Glomerular visceral epithelial cell (primary cell): Measurements from ENCODE around the gene EMP3.
"Not testable (repeated sequence)": the region's sequence is repeated elsewhere in the genome, so short reads cannot be mapped to it uniquely, and the experiment has no call there.

ENCODE experiments used
- DNase-seq: peaks from one replicate; pipeline ENCODE4 v3.0.0-alpha.2; 2016; ENCODE audit errors: extremely low spot score

EMP3 gene

DNA sequence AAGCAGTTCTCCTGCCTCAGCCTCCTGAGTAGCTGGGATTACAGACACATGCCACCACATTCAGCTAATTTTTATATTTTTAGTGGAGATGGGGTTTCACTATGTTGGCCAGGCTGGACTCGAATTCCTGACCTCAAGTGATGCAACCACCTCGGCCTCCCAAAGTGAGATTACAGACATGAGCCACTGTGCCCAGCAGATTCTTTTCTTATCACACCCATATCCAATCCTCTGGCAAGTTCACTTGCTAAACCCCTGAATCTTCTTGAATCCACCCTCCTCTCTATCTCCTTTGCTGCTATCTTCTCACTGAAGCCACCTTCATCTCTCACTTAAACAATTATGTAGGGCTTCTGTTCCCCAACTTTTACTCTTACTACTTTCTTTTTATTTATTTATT, 20.8 kb downstream of the EMP3 start:
- no peak for DNase-seq

DNA sequence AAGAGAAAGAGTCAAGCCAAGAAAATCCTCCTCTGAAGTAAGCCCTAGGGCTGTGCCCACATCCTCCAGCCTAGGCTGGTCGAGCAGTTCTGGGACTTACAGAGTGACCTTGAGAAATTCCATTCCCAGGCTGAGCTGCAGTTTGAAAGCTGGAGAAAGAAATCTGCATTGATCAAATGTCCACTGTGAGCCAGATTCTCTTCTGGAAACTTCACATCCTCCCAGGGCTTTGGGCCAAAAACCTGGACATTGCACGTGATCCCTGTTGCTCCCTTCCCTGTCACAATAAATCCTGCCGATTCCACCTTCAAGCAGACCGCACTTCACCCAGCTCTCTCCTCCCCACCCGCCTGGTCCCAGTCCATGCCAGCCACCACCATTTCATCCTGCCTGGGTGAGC, 22.7 kb downstream of the EMP3 start:
- DNase-seq: no peak

DNA sequence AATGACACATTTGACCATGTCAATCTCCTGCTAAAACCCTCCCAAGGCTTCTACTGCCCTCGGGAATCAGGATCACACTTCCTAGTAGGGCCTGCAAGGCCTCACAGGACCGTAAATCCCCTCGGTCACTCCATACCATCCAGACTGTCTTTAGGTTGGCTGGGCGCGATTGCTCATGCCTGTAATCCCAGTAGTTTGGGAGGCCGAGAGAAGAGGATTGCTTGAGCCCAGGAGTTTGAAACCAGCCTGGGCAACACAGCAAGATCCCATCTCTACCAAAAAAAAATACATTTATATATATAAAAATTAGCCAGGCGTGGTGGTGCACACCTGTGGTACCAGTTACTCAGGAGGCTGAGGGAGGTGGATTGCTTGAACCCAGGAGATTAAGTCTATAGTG, 23.4 kb downstream of the EMP3 start:
- no peak for DNase-seq

DNA sequence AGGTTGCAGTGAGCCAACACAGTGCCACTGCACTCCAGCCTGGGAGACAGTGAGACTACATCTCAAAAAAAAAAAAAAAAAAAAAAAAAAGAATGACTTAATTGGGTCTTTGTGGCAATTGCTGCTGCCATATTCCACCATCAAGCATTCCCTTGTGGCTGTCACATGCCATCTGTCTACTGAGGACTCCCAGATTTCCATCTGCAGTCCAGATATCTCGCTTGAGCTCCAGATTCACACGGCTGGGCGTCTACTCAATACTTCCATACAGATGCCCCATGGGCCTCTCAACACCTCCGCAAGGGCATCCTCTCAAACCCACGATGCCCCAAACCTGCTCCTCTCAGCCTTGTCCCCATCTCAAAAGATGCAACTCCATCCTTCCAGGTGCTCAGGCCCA, 25.5 kb downstream of the EMP3 start:
- no peak for DNase-seq

DNA sequence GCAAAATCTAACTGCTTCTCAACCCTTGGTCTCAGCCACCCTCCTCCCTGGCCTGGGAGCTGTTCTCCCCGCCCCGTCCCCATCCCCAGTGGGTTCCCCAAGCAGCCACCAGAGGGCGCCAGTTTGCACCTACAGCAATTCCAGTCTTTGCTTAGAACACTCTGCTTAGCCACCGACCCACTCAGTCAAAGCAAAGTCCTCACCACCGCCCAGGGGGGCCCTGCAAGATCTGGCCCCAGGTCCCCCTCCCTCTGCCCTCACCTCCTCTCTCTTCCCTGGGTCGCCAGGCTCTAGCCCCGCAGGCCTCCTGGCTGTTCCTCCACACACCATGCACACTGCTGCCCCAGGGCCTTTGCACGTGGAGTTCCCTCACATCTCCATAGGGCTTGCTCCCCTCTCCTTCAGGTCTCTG, 26.0 kb downstream of the EMP3 start:
- DNase-seq: peak; percentile 61

DNA sequence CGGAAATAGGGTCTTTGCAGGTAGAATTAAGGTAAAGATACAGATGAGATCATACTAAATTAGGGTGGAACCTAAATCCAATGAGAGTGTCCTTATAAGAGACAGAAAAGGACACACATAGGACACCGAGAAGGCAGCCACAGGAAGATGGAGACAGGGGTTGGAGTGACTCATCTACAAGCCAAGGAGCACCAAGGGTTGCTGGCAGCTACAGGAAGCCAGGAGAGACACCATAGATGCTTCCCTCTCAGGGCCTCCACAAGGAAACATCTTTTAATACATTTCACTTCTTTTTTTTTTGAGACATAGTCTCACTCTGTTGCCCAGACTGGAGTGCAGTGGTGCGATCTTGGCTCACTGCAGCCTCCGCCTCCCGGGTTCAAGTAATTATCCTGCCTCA, 28.3 kb downstream of the EMP3 start:
- no peak for DNase-seq

DNA sequence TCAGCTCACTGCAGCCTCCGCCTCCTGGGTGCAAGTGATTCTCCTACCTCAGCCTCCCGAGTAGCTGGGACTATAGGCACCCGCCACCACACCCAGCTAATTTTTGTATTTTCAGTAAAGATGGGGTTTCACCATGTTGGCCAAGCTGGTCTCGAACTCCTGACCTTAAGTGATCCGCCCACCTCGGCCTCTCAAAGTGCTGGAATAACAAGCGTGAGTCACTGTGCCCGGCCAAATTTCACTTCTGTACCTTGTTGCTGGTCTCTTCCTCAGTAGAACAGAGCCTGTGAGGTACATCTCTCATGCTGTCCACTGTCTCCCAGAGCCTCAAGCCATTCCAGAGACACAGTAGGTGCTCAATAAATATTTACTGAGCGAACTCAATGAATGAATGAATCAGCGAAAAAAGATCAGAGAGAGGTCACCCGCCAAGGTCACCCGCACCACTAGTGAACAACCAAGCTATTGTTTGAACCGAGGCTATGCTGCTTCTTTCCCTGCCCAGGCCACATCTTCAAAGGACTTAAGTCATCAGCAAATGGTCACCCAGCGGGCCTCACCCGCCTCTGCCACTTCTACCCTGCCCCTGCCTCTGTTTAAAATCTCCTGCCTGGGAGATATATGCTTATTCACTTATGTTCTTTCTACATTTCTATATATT, 29.1 kb downstream of the EMP3 start:
- DNase-seq: no peak

DNA sequence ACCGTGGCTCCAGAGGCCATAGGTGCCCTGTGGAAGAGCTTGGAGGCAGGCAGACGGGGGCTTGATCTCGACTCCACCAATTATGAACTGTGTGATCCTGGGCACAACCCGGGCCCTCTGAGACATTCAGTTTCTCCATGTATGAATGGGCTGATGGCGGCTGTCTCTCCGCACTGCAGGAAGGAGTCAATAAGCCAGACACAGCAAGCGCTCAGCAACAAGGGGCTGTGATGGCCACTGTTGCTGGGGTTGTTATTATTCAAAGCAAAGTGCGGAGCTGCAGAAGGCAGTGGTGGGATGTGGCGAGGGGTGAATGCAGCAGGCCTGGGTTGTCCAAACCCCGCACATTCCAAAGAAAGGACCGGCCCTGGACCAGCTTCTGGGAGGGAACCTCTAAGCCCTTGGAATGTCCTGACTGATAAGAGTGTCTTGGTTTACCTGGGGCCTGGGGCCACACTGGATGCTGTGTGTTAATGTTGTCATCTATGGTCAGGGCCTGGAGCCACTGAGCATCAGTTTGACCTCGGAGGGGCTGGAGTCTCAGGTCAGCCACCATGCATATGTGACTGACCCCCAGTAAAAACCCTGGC, 30.1 kb downstream of the EMP3 start:
- no peak for DNase-seq

DNA sequence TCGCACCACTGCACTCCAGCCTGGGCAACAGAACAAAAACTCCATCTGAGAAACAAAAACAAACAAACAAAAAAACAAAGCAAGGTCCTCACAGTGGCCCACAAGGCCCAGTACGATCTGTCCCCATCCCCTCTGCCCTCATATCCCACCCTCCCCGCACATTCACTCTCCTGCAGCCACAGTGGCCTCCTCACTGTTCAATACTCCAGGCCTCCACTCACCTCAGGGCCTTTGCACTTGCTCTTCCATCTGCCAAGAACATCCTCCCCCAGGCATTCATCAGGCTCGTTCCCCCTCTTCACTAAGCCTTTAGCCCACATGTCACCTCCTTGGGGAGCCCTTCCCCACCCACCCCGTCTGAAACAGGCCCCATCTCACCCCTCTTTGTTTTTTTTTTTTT, 33.8 kb downstream of the EMP3 start:
- no peak for DNase-seq

DNA sequence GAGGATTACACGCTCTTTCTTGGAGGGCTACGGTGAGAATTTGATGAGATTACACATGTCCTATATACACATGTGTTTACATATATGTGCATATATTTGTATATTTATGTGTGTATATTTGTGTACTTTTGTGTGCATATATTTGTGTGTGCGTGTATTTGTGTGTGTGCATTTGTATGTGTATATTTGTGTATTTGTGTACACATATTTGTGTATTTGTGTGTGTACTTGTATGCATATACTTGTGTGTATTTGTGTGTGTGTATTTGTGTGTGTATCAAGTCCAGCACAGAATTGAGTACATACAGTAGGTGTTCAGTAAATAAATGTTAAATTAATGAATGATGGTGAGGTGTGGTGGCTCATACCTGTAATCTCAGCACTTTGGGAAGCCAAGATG, 36.6 kb downstream of the EMP3 start:
- no peak for DNase-seq

DNA sequence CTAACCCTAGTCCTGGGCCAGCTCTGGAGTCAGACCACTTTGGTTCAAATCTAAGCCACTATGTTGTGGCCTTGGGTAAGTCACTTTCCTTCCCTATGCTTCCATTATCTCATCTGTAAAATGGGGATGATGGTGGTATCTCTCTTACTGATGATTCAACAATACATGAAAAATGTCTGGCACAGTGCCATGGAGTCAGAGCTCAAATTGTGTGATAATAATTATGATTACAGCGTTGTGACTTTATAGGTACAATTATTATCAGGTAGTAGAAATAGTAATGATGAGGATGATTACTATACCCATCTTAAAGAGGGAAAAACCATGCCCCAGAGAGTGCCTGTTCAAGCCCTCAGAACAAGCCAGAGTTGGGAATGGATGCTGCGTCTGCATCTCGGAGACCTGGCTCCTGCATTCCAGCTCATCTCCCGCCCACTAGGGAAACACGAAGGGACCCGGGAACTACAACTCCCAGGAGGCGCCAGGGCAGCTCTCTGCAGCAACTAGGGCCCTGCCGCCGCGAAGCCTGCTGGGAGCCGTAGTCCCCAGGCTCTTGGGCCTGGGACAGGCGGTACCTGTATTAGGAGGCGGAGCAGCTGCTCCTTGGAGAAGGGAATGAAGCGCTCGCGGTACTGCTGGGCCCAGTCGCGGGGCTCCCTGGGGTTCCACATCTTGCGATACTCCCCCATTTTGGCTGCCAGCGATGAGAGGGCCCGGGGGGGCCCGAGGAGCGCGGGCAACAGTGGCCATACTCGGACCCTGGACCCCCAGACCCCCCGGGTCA, 37.6 kb downstream of the EMP3 start:
- peak; percentile 97 for DNase-seq

DNA sequence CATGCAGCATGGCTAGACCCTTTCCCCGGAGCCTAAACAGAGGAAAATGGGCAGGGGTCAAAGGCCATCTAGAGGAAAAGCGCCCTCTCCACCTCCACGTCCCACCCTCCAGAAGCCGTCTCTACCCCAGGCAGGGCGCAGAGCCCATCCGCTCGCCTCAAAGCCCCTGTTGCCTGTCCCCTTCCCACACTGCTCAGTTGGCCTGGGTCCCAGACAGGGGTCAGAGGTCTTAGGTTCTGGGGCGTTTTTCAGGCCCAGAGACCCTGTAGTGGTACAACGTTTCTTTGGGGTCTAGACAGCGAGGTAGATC, 38.1 kb downstream of the EMP3 start:
- DNase-seq: no peak

DNA sequence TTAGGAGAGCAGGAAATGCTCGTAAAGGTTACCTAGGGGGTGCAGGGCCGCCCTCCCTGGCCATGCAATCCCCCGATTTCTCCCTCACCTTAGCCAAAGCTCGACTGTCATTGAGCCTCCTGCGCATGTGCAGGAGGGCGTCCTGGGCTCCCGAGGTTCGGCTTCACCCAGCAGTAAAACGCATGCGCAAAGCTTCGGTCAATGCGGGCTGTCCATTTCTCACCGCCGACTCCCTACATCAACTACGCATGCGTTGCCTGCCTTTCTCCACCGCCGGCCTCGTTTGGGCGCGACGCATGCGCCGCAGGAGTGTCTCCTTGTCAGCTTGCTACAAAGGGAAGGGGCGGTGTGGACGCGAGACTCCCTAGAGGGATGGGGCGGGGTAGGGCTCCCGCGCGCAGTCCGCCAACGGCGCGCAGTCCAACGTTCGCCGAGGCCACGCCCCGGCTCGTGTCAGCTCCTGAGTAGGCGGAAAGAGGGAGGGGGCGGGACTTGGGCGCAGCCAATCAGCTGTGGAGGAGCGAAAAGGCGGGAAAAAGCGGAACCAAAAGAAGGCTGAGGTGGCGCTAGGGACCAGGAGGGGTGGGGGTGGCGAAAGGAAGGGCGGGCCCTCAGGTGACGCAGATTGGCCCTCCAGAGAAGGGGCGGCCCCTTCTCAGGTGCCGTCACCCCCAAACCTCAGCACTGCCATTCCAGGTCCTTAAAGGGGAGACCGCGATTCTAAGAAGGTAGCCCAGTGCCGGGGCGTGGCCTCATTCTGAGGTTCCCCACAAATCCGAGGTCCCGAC, 38.7 kb downstream of the EMP3 start, which contains the start of the genes SYNGR4 and TMEM143:
Gene SYNGR4 (plus strand): TSS at position 558 of the 788 bp plus-strand sequence. CDS start 1,476 bp downstream, outside the sequence.
Gene TMEM143 (minus strand): TSS at position 131 of the 788 bp plus-strand sequence. CDS start 20 bp downstream, at position 111.
- DNase-seq: peak; percentile 100

DNA sequence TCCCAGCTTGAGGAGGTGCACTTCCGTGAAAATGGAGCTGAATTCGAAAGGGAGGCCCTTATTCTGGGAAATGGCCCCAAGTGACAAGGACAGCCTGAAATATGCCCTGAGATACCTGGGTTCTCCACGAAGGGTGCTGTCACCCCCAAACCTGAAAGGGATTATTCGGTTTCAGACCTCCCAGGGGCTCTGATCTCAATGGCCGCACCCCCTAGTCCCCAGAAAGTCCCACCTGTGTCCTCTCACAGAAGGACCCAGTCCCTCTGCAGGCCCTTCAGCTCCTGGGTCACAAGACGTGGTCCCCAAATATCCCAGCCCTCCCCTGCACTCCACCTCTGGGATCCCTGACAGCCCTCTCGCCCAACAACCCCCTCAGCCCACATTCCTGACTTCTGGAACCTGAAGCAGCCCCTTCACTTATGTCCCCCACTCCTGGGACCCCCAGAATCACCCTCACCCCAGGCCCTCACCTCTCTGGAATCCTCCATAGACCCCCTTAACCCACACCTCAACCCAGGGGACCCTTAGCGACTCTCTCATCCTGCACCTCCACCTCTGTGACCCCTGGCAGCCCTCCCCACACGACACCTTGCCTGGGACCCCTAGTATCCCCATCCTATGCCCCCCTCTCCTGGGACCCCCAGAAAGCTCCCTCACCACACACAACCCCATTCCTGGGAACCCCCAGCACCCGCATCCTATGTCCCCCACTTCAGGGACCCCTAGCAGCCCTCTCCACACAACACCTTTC, 39.4 kb downstream of the EMP3 start:
- DNase-seq: no peak

DNA sequence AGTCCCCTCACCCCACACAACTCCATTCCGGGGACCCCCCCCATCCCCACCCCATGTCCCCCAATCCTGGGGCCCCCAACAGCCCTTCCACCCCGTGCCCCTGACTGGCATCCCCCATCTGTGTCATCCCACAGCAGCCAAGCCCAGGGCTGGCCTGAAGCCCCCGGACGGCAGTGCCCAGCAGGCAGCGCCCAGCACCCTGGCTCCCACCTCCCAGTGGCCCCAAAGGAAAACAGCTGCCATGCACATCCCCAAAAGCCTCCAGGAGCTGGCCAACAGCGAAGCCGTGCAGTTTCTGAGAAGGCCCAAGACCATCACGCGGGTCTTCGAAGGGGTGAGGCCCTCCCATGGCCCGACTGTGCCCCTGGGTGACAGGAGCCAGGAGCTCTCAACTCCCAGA, 40.2 kb downstream of the EMP3 start:
- DNase-seq: no peak

DNA sequence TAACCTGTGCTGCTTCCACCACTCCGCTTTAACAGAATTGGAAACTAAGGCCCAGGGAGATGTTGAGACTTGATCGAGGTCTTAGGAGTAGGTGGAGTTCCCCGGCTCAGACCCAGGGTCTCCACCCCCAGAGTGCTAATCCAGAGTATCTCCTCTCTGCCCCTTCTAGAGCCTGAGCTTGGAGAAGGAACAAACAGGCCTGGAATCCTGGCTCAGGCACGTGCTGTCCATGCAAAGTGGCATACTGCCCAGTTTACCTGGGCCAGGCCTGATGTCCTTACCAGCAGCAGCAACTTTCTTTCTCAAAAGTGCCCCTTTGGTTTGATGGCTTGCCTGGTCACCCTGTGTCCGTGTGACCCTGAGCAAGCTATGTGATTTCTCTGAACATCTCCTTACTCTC, 42.5 kb downstream of the EMP3 start:
- DNase-seq: no peak

DNA sequence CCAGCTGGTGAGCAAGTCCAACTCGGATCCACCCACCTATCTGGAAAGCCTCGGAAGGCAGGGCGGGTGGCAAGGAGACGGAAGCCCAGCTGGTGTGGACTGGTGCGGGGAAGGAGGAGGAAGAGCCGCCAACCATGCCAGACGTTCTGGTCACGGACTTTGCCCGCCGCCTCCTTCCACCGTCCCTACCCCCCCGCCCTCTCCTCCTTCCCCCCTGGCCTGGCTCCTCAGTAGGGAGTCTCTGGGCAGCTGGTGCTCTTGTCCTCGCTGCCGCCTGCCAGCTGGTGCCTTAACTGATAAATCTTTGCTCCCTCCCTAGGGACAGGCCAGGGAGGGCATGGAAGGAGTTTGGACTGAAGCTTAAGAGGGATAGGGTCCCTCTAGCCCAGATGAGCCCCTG, 43.6 kb downstream of the EMP3 start:
- DNase-seq: no peak

DNA sequence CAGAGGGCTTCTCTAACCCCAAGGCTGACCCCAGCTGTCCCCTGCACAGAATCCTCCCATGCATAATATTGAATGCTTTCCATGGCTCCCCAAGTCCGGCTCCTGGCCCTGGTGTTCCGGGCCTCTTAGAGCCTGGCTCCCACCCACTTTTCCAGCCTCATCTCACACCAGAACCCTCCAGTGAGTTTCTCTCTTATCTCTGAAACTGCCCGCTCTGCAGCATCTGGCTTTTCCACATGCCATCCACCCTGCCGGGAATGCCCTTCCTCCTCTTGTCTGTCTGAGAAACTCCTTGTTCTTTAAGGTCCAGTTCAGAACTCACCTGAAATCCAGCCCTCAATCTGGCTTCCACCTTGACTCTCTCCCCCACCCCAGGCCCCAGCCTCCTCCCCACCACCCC, 45.6 kb downstream of the EMP3 start:
- no peak for DNase-seq

DNA sequence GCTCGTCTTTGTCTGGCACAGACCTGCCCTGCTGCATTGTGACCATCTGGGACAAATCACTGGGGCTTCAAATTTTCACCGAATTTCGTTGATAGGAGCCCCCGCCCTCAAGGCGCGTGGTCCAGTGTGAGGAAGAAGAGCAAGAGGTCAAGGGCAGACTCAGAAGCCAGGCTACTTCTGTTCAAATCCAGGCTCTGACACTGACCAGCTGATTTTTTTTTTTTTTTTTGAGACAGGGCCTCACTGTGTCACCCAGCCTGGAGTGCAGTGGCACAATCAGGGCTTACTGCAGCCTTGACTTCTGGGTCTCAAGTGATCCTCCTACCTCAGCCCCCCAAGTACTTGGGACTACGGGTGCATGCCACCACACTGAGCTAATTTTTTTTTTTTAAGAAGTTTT, 46.0 kb downstream of the EMP3 start:
- DNase-seq: no peak

DNA sequence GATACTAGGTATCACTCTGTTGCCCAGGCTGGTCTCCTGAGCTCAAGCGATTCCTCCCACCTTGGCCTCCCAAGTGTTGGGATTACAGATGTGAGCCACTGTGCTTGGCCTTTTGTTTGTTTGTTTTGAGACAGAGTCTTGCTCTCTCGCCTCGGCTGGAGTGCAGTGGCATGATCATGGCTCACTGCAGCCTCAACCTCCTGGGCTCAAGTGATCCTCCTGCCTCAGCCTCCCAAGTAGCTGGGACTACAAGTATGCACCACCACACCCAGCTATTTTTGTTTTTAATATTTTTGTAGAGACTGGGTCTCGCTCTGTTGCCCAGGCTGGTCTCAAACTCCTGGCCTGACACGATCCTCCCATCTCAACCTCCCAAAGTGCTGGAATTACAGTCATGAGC, 46.4 kb downstream of the EMP3 start:
- DNase-seq: not testable (repeated sequence)

DNA sequence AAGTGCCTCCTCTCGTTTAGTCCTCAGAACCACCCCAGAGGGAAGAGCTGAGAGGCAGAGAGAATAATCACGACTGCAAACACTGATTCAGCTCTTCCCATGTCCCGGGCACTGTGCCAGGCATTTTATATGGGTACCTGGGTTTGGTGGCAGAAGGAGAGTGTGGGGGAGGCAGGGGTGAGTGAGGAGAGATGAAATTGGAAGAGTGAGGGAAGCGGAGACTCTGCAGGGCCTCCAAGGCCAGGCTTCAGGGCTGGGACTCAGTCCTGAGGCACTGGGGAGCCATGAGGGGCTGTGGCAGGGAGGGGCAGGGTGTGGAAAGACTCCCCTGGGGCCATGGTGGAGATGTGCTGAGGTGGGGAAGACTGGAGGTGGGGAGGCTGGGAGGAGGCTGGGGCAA, 47.6 kb downstream of the EMP3 start:
- DNase-seq: peak; percentile 48

DNA sequence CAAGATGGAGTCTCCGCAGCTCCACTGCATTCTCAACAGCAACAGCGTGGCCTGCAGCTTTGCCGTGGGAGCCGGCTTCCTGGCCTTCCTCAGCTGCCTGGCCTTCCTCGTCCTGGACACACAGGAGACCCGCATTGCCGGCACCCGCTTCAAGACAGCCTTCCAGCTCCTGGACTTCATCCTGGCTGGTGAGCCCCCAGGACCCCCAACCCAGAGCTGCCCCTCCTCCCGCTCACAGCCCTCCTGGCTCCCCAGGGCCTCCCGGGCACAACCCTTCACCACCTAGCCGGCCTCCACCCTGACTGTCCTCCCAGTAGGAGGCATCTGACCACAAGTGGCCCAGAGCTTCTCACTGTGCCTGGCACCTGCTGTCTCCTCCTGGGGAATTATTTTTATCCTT, 48.2 kb downstream of the EMP3 start:
- DNase-seq: no peak
